Hindlimb muscle (tissue), 1 donor: Measurements from ENCODE around the gene MARCHF3. TPM values are rescaled to one million over a fixed set of nuclear protein-coding genes. Genes with fewer than 3 reads are reported as not detected.
"Not testable (repeated sequence)": the region's sequence is repeated elsewhere in the genome, so short reads cannot be mapped to it uniquely, and the experiment has no call there.

Experiments
- DNase-seq: peaks from one replicate; pipeline ENCODE4 v3.0.0-alpha.2; 2013
- polyA plus RNA-seq: library from polyadenylated mRNA; unstranded; fragments of 120-200 nt; gene quantifications from one replicate; pipeline ENCODE4 v1.2.1, GENCODE V29; 2013; ENCODE audit not compliant: insufficient read length

MARCHF3 gene
- polyA plus RNA-seq, 1 donor: 6.2 TPM

- no peak for DNase-seq
These were observed 184.0 kb downstream of the MARCHF3 start for GRCh38 chr5:126846344-126846743.

- not testable (repeated sequence) for DNase-seq
These were observed 184.8 kb downstream of the MARCHF3 start for GRCh38 chr5:126845470-126846070.

DNA sequence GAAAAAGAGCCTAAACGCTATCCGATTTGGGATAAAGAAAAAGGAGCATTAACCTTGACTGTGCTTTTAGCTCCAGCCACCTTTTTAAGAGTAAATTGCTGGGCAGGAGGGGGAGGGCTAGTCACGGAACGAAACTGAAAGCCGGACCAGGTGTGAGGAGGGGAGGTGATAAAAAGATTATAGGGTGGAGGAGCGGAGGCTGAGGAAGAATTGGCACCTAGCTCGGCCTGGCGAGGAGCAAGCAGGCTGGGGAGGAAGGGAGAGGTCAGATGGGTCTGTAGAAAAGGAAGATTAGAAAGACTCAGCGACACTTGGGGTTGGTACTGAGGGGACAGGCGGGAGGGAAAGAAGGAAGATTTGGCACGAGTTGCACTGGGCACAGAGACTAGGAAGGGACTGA, 187.0 kb downstream of the MARCHF3 start:
- not testable (repeated sequence) for DNase-seq

DNA sequence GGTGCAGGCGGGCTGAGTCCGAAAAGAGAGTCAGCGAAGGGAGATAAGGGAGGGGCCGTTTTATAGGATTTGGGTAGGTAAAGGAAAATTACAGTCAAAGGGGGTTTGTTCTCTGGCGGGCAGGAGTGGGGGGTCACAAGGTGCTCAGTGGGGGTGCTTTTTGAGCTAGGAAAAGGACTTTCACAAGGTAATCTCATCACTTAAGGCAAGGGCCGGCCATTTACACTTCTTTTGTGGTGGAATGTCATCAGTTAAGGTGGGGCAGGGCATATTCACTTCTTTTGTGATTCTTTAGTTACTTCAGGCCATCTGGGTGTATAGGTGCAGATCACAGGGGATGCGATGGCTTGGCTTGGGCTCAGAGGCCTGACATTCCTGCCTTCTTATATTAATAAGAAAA, 191.0 kb downstream of the MARCHF3 start:
- DNase-seq: not testable (repeated sequence)

- no peak for DNase-seq
These were observed 192.3 kb downstream of the MARCHF3 start for GRCh38 chr5:126837906-126838539.

DNA sequence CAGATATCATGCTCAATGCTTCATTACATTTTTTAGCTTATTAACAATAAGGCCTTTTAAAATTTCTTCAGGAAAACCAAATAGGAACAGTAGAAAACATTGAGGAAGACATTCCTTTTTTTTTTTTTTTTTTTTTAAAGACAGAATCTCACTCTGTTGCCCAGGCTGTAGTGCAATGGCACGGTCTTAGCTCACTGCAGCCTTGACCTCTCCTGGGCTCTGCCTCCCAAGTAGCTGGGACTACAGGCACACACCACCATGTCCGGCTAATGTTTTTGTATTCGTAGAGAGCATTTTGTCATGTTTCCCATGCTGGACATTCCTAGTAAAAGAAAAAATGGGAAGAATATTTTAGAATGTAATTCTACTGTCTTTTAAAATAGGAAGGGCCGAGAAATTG, 193.1 kb downstream of the MARCHF3 start:
- no peak for DNase-seq

- DNase-seq: no peak
These were observed 193.6 kb downstream of the MARCHF3 start for GRCh38 chr5:126836778-126837177.

DNA sequence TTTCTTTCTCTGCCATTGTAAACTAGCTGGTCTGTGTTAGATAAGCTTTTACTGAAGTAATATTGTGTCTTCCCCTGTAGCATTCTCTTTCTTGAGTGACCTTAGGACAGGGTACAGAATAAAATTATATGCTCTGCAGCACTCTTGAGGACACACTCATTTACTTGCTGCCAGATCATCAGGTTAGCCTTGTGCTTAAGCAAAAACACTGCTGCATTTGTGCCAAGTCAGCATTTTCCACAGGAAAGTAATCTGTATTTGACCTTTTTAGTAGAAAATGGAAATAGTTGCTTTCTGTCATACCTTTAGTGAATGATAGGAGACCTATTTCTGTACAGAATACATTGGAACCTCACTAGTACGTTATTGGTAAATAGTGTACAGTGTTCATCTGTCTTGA, 199.2 kb downstream of the MARCHF3 start:
- no peak for DNase-seq

DNA sequence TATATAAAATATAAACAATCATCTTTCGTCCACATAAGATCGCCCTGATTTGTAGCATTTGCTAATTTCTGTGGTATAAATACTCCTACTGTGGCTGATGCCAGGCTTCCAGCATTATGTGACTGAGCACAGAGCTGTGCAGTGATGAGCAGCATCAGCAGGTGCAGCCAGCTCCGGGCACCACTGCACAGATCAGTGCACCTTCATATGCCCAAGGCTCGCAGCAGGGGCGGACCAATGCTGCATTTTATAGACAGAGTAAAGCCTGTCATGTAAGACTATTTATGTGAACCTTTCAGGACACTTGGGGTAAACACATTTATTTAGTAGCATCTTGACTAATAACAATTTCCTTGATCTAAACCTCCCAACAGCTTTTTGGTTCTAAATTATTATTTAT, 200.3 kb downstream of the MARCHF3 start:
- no peak for DNase-seq

DNA sequence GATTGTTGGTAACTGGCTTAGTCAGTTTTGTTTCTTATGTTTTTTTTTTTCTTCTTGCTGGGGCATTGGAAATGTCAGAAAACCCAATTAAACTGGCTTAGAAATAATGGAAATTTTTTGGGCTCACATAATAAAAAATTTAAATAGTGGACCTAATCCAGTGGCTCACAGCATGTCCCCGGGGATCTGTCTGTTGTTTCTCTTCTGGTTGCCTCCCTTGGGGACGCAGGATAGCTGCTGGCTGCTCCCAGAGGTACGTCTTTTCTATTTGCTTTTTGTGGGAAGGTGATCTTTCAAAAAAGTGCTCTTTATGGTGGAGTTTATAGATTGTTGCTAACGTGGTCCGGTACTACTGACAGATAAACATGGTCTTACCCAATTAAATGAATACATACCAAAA, 201.3 kb downstream of the MARCHF3 start:
- DNase-seq: no peak

- DNase-seq: no peak
These were observed 203.6 kb downstream of the MARCHF3 start for GRCh38 chr5:126826619-126827215.

- no peak for DNase-seq
These were observed 211.1 kb downstream of the MARCHF3 start for GRCh38 chr5:126819253-126819652.

GRCh38 chr5:126818736-126819135, 211.6 kb downstream of the MARCHF3 start:
- DNase-seq: no peak

Other genes starting within 250 kb of the MARCHF3 start
- gene C5orf63, start 42.9 kb upstream of the MARCHF3 start, polyA plus RNA-seq: 6.0 TPM